Lower lobe of right lung (tissue), 2 donors: Measurements from ENCODE around the gene CACNA1C. TPM values are rescaled to one million over a fixed set of nuclear protein-coding genes. Genes with fewer than 3 reads are reported as not detected.

ENCODE experiments used
- ATAC-seq, 2 donors: fragments of 200-7000 bp; cut with Tn5 transposase; one replicate each; pipeline ENCODE4 v1.9.1; 2020 to 2022; ENCODE audit warnings: mild to moderate bottlenecking in 2 of 2, moderate library complexity in 2 of 2
- DNase-seq: peaks from one replicate; pipeline ENCODE4 v3.0.0-alpha.2; 2020
- H3K27ac ChIP-seq: fragments of 200-600 bp; one replicate; pipeline ENCODE4 v1.8.0; 2022
- H3K27me3 ChIP-seq: fragments of 200-600 bp; one replicate; pipeline ENCODE4 v1.8.0; 2022; ENCODE audit warnings: low read depth
- H3K36me3 ChIP-seq: fragments of 200-600 bp; one replicate; pipeline ENCODE4 v1.8.0; 2022; ENCODE audit warnings: mild to moderate bottlenecking
- H3K4me1 ChIP-seq: fragments of 200-600 bp; one replicate; pipeline ENCODE4 v1.8.0; 2022
- H3K4me3 ChIP-seq: fragments of 200-600 bp; one replicate; pipeline ENCODE4 v1.8.0; 2022; ENCODE audit warnings: mild to moderate bottlenecking
- H3K9me3 ChIP-seq: fragments of 200-600 bp; one replicate; pipeline ENCODE4 v1.8.0; 2022
- CTCF ChIP-seq: fragments of 200-600 bp; IDR thresholded peaks from one replicate; pipeline ENCODE4 v1.8.0; 2022; ENCODE audit warnings: antibody characterized with exemption, mild to moderate bottlenecking
- intact Hi-C: fragments of 100-400 bp; cut with DNase I; formaldehyde crosslinking; loops from one replicate; pipeline ENCODE4 v1.11.0; 2022
- total RNA-seq: library from RNA; stranded (reverse); fragmentation: NEBNext Ultra II Directional; extraction: Animal tissue kit (Norgen Biotek cat#: 25700); gene quantifications from one replicate; pipeline ENCODE4 v1.2.1, GENCODE V29; 2021
- donor health status: DM: no; HTN: yes; CAD: no; lungs with severe emphysema.

The CACNA1C gene
- total RNA-seq, 1 donor from 2014 or later, result 8.4 TPM

GRCh38 chr12:2187195-2187945 is 134.6 kb downstream of the CACNA1C start:
- Histone ChIP-seq H3K27me3 (no peaks in the 10 kb centered on the region), H3K27ac (no peak overlapping the region), H3K9me3 (no peaks in the 10 kb centered on the region), H3K4me3 (no peak overlapping the region), H3K4me1 (peaks cover 11% of the 10 kb centered on the region), H3K36me3 (no peaks in the 10 kb centered on the region)
- DNase-seq (no peak), ATAC-seq (no peak)
- intact Hi-C loops, result no loop called here
- TF ChIP-seq CTCF, result no peak

GRCh38 chr12:2190085-2190484 is 137.3 kb downstream of the CACNA1C start:
- Histone ChIP-seq H3K9me3 (no peaks in the 10 kb centered on the region), H3K36me3 (no peaks in the 10 kb centered on the region), H3K27me3 (no peaks in the 10 kb centered on the region), H3K4me1 (no peaks in the 10 kb centered on the region), H3K4me3 (no peak overlapping the region), H3K27ac (no peak overlapping the region)
- intact Hi-C loops, result no loop called here
- TF ChIP-seq CTCF, result no peak
- DNase-seq, result no peak
- no peak for ATAC-seq

GRCh38 chr12:2190896-2191533 is 138.2 kb downstream of the CACNA1C start:
- Histone ChIP-seq H3K36me3 (no peaks in the 10 kb centered on the region), H3K27me3 (no peaks in the 10 kb centered on the region), H3K4me3 (no peak overlapping the region), H3K4me1 (no peaks in the 10 kb centered on the region), H3K9me3 (no peaks in the 10 kb centered on the region), H3K27ac (no peak overlapping the region)
- no peak for DNase-seq
- TF ChIP-seq CTCF, result no peak
- intact Hi-C loops, result no loop called here
- ATAC-seq, result no peak

GRCh38 chr12:2191534-2192153 is 138.9 kb downstream of the CACNA1C start:
- no peaks in the 10 kb centered on the region for H3K4me1 ChIP-seq
- H3K27me3 ChIP-seq, result no peaks in the 10 kb centered on the region
- DNase-seq, result no peak
- no peaks in the 10 kb centered on the region for H3K9me3 ChIP-seq
- intact Hi-C loops, result no loop called here
- H3K36me3 ChIP-seq, result no peaks in the 10 kb centered on the region
- H3K4me3 ChIP-seq, result no peak overlapping the region
- ATAC-seq, result no peak
- no peak for TF ChIP-seq CTCF
- no peak overlapping the region for H3K27ac ChIP-seq

- Histone ChIP-seq H3K9me3 (no peaks in the 10 kb centered on the region), H3K27me3 (no peaks in the 10 kb centered on the region), H3K4me1 (no peaks in the 10 kb centered on the region), H3K27ac (no peak overlapping the region), H3K36me3 (no peaks in the 10 kb centered on the region), H3K4me3 (no peak overlapping the region)
- no peak for ATAC-seq
- intact Hi-C loops, result no loop called here
- no peak for DNase-seq
- TF ChIP-seq CTCF, result no peak
Observed at GRCh38 chr12:2192231-2192630, 139.4 kb downstream of the CACNA1C start.
